Activated B cell treated with CpG ODN at 0.5 μM for 24 hours (primary cell): Measurements from ENCODE around the gene BGN. TPM values are rescaled to one million over a fixed set of nuclear protein-coding genes. Genes with fewer than 3 reads are reported as not detected.

Source experiments
- ATAC-seq: fragments of 200-7000 bp; cut with Tn5 transposase; one replicate; pipeline ENCODE4 v1.10.0; 2021; ENCODE audit warnings: low read depth, mild to moderate bottlenecking, moderate library complexity
- CTCF ChIA-PET: fragments of 350-600 bp; sonication (Branson Sonifier 250); formaldehyde crosslinking; loops from one replicate; lab custom pipeline; 2021; ENCODE audit warnings: antibody characterized with exemption; lab: Charles Lee
- POLR2A ChIA-PET: fragments of 350-600 bp; sonication (Branson Sonifier 250); formaldehyde crosslinking; loops from one replicate; lab custom pipeline; 2021; ENCODE audit warnings: antibody characterized with exemption; lab: Charles Lee
- DNase-seq: peaks from one replicate; pipeline ENCODE4 v3.0.0; 2022
- H3K27ac Mint-ChIP-seq: one replicate; pipeline ENCODE4 v1.8.0; 2020; ENCODE audit warnings: mixed read lengths
- H3K27me3 Mint-ChIP-seq: one replicate; pipeline ENCODE4 v1.8.0; 2021; ENCODE audit warnings: mixed read lengths
- H3K36me3 Mint-ChIP-seq: one replicate; pipeline ENCODE4 v1.8.0; 2021; ENCODE audit warnings: low read depth, mixed read lengths
- H3K4me1 Mint-ChIP-seq: one replicate; pipeline ENCODE4 v1.8.0; 2021; ENCODE audit warnings: mixed read lengths
- H3K4me3 Mint-ChIP-seq: one replicate; pipeline ENCODE4 v1.8.0; 2020; ENCODE audit warnings: mild to moderate bottlenecking, mixed read lengths
- H3K9me3 Mint-ChIP-seq: one replicate; pipeline ENCODE4 v1.8.0; 2020; ENCODE audit warnings: mixed read lengths
- CTCF ChIP-seq: fragments of 200-600 bp; IDR thresholded peaks from one replicate; pipeline ENCODE4 v1.8.0; 2022; ENCODE audit warnings: antibody characterized with exemption, mild to moderate bottlenecking
- intact Hi-C: fragments of 100-400 bp; cut with micrococcal nuclease; formaldehyde crosslinking; loops from one replicate; pipeline ENCODE4 v1.15.1; 2024
- total RNA-seq: library from RNA; stranded (reverse); gene quantifications from 2 replicates; pipeline ENCODE4 v1.2.3, GENCODE V29; 2022

The BGN gene
- total RNA-seq, 1 donor from 2014 or later, result not detected

GRCh38 chrX:153465691-153466380, 28.9 kb upstream of the BGN start:
- Mint-ChIP-seq H3K4me3 (no peak overlapping the region), H3K4me1 (peaks cover 7% of the 10 kb centered on the region), H3K36me3 (peaks cover 31% of the 10 kb centered on the region), H3K27me3 (no peaks in the 10 kb centered on the region), H3K9me3 (no peaks in the 10 kb centered on the region), H3K27ac (no peak overlapping the region)
- ATAC-seq, result no peak
- POLR2A ChIA-PET, result interaction anchor here (0.7 kb wide), 1 partner anchor 52 kb away, joined by 3 read pairs; no protein-coding TSS in a partner anchor
- DNase-seq, result no peak
- CTCF ChIA-PET, result no interaction called here
- intact Hi-C loops, result no loop called here
- TF ChIP-seq CTCF, result no peak

GRCh38 chrX:153468008-153468580, 26.7 kb upstream of the BGN start:
- intact Hi-C loops, result no loop called here
- ChIA-PET POLR2A (no interaction called here), CTCF (no interaction called here)
- peaks cover 18% of the 10 kb centered on the region for H3K36me3 Mint-ChIP-seq
- H3K27ac Mint-ChIP-seq, result no peak overlapping the region
- H3K4me1 Mint-ChIP-seq, result peaks cover 11% of the 10 kb centered on the region
- no peaks in the 10 kb centered on the region for H3K9me3 Mint-ChIP-seq
- ATAC-seq, result no peak
- H3K27me3 Mint-ChIP-seq, result no peaks in the 10 kb centered on the region
- H3K4me3 Mint-ChIP-seq, result no peak overlapping the region
- TF ChIP-seq CTCF, result no peak
- DNase-seq, result no peak

- ATAC-seq, result peak; percentile 26
- Mint-ChIP-seq H3K9me3 (no peaks in the 10 kb centered on the region), H3K4me3 (peak overlapping the region; percentile 83), H3K27ac (peak overlapping the region; percentile 66), H3K36me3 (peaks cover 9% of the 10 kb centered on the region), H3K27me3 (no peaks in the 10 kb centered on the region), H3K4me1 (peaks cover 13% of the 10 kb centered on the region)
- intact Hi-C loops, result loop anchor here (1.0 to 2.0 kb wide), 6 partner anchors 37 to 529 kb away; partner anchors contain the start of genes ABCD1, BCAP31, IDH3G and SSR4
- TF ChIP-seq CTCF, result no peak
- POLR2A ChIA-PET, result interaction anchor here (1.3 kb wide), 1 partner anchor 437 kb away, joined by 3 read pairs; no protein-coding TSS in a partner anchor
- no peak for DNase-seq
- CTCF ChIA-PET, result interaction anchor here (0.9 kb wide), 1 partner anchor 437 kb away, joined by 3 read pairs; no protein-coding TSS in a partner anchor
Observed at GRCh38 chrX:153469811-153470410, 24.9 kb upstream of the BGN start.

- ATAC-seq, result peak; percentile 88
- CTCF ChIA-PET, result interaction anchor here (0.7 to 1.3 kb wide), 3 partner anchors 37 to 438 kb away, joined by 3 to 8 read pairs (median 3); no protein-coding TSS in a partner anchor
- TF ChIP-seq CTCF, result no peak
- intact Hi-C loops, result loop anchor here (1.0 to 2.0 kb wide), 6 partner anchors 37 to 529 kb away; partner anchors contain the start of genes ABCD1, BCAP31, IDH3G and SSR4
- H3K4me1 Mint-ChIP-seq, result peaks cover 16% of the 10 kb centered on the region
- H3K36me3 Mint-ChIP-seq, result peaks cover 7% of the 10 kb centered on the region
- H3K9me3 Mint-ChIP-seq, result no peaks in the 10 kb centered on the region
- DNase-seq, result peak; percentile 69
- POLR2A ChIA-PET, result interaction anchor here (0.7 to 1.3 kb wide), 3 partner anchors 35 to 438 kb away, joined by 3 to 12 read pairs (median 3); no protein-coding TSS in a partner anchor
- peak within 1 kb of the TSS; percentile 66 for H3K27ac Mint-ChIP-seq
- no peaks in the 10 kb centered on the region for H3K27me3 Mint-ChIP-seq
- peak within 1 kb of the TSS; percentile 83 for H3K4me3 Mint-ChIP-seq
Observed at GRCh38 chrX:153470411-153471363, 24.1 kb upstream of the BGN start, which contains the start of gene HAUS7. Gene HAUS7 (minus strand): TSS chrX:153470576. CDS start chrX:153470557, 19 bp downstream.
